H9 (cell line): ENCODE data around the gene TMC2. TPM values are rescaled to one million over a fixed set of nuclear protein-coding genes. Genes with fewer than 3 reads are reported as not detected.

Experiments
- DNase-seq: peaks from one replicate; pipeline ENCODE4 v3.0.0-alpha.2; 2017
- H2AFZ ChIP-seq: one replicate; pipeline ENCODE4 v1.6.1; 2013; ENCODE audit warnings: mild to moderate bottlenecking, low read length, control low read depth, moderate library complexity
- H2AK5ac ChIP-seq: 2 replicates; pipeline ENCODE4 v1.6.1; 2013; ENCODE audit warnings: low read length, control low read depth, mixed read lengths; ENCODE audit not compliant: insufficient read length
- H2BK120ac ChIP-seq: one replicate; pipeline ENCODE4 v1.6.1; 2013; ENCODE audit warnings: low read depth, mild to moderate bottlenecking, low read length, control low read depth, inconsistent platforms; ENCODE audit not compliant: poor library complexity, severe bottlenecking
- H2BK12ac ChIP-seq: 2 replicates; pipeline ENCODE4 v1.6.1; 2013; ENCODE audit warnings: low read length, control low read depth, mixed read lengths, low read depth; ENCODE audit not compliant: insufficient read length
- H2BK15ac ChIP-seq: 2 replicates; pipeline ENCODE4 v1.6.1; 2013; ENCODE audit warnings: low read depth, low read length, control low read depth
- H2BK20ac ChIP-seq: one replicate; pipeline ENCODE4 v1.6.1; 2013; ENCODE audit warnings: low read depth, mild to moderate bottlenecking, low read length, control low read depth, inconsistent platforms; ENCODE audit not compliant: poor library complexity, severe bottlenecking
- H2BK5ac ChIP-seq: 2 replicates; pipeline ENCODE4 v1.6.1; 2013; ENCODE audit warnings: low read length, control low read depth, mixed read lengths; ENCODE audit not compliant: insufficient read length
- H3K14ac ChIP-seq: 2 replicates; pipeline ENCODE4 v1.6.1; 2013; ENCODE audit warnings: low read length, control low read depth; ENCODE audit not compliant: insufficient read depth
- H3K18ac ChIP-seq: 2 replicates; pipeline ENCODE4 v1.6.1; 2013; ENCODE audit warnings: low read depth, mild to moderate bottlenecking, mixed read lengths, low read length, control low read depth; ENCODE audit not compliant: insufficient read length
- H3K23ac ChIP-seq: 2 replicates; pipeline ENCODE4 v1.6.1; 2013; ENCODE audit warnings: low read length, control low read depth, mixed read lengths, low read depth; ENCODE audit not compliant: insufficient read length
- H3K23me2 ChIP-seq: 2 replicates; pipeline ENCODE4 v1.6.1; 2013; ENCODE audit warnings: low read depth, mild to moderate bottlenecking, mixed read lengths, low read length, control low read depth; ENCODE audit not compliant: insufficient read length, poor library complexity, severe bottlenecking
- H3K27ac ChIP-seq: 2 replicates; pipeline ENCODE4 v1.5.1; 2013; ENCODE audit warnings: low read length, control low read depth, mixed read lengths, low read depth; ENCODE audit not compliant: insufficient read length
- H3K27me3 ChIP-seq: 2 replicates; pipeline ENCODE4 v1.6.1; 2013; ENCODE audit warnings: low read length, control low read depth, inconsistent platforms; ENCODE audit not compliant: insufficient read depth
- H3K4ac ChIP-seq: 2 replicates; pipeline ENCODE4 v1.6.1; 2013; ENCODE audit warnings: low read depth, mild to moderate bottlenecking, control low read depth, inconsistent platforms, low read length, moderate library complexity
- H3K4me1 ChIP-seq: 2 replicates; pipeline ENCODE4 v1.6.1; 2013; ENCODE audit warnings: low read length, control low read depth, inconsistent platforms; ENCODE audit not compliant: insufficient read depth
- H3K4me2 ChIP-seq: 2 replicates; pipeline ENCODE4 v1.6.1; 2013; ENCODE audit warnings: low read length, control low read depth, mixed read lengths; ENCODE audit not compliant: insufficient read length, insufficient read depth
- H3K56ac ChIP-seq: 2 replicates; pipeline ENCODE4 v1.6.1; 2013; ENCODE audit warnings: low read depth, mild to moderate bottlenecking, mixed read lengths, low read length, control low read depth; ENCODE audit not compliant: insufficient read length
- H3K79me1 ChIP-seq: 2 replicates; pipeline ENCODE4 v1.6.1; 2013; ENCODE audit warnings: low read depth, mild to moderate bottlenecking, moderate library complexity, low read length, control low read depth, inconsistent platforms; ENCODE audit not compliant: insufficient read depth, poor library complexity, severe bottlenecking
- H3K79me2 ChIP-seq: 2 replicates; pipeline ENCODE4 v1.6.1; 2013; ENCODE audit warnings: low read length, control low read depth, inconsistent platforms; ENCODE audit not compliant: insufficient read depth
- H3K9ac ChIP-seq: 2 replicates; pipeline ENCODE4 v1.6.1; 2013; ENCODE audit warnings: low read length, control low read depth, mixed read lengths; ENCODE audit not compliant: insufficient read length; ENCODE audit errors: extremely low read depth
- H3K9me3 ChIP-seq: one replicate; pipeline ENCODE4 v1.6.1; 2013; ENCODE audit warnings: low read depth, low read length, inconsistent platforms; ENCODE audit not compliant: control insufficient read depth
- H3T11ph ChIP-seq: one replicate; pipeline ENCODE4 v1.6.1; 2013; ENCODE audit warnings: mild to moderate bottlenecking, low read length, control low read depth, inconsistent platforms
- H4K20me1 ChIP-seq: one replicate; pipeline ENCODE4 v1.6.1; 2013; ENCODE audit not compliant: control insufficient read depth, insufficient read length, insufficient read depth
- H4K5ac ChIP-seq: 2 replicates; pipeline ENCODE4 v1.6.1; 2013; ENCODE audit warnings: low read depth, mild to moderate bottlenecking, mixed read lengths, low read length, control low read depth; ENCODE audit not compliant: insufficient read length
- H4K8ac ChIP-seq: replicated peaks from 2 replicates; pipeline ENCODE4 v1.6.1; 2013; ENCODE audit warnings: low read length, control low read depth, mixed read lengths, low read depth; ENCODE audit not compliant: insufficient read length
- H4K91ac ChIP-seq: 2 replicates; pipeline ENCODE4 v1.6.1; 2013; ENCODE audit warnings: low read depth, mild to moderate bottlenecking, moderate library complexity, mixed read lengths, low read length, control low read depth; ENCODE audit not compliant: insufficient read length
- H3K27ac Mint-ChIP-seq, 3 experiments: 2 replicates in 2 of 3; 3 replicates in 1 of 3; pipeline ENCODE4 v1.8.0; 2020 to 2021; ENCODE audit warnings: mixed read lengths in 3 of 3, mild to moderate bottlenecking in 1 of 3, moderate library complexity in 1 of 3
- H3K27me3 Mint-ChIP-seq: 2 replicates; pipeline ENCODE4 v1.8.0; 2021; ENCODE audit warnings: low read depth, mild to moderate bottlenecking, moderate library complexity, mixed read lengths
- H3K36me3 Mint-ChIP-seq, 3 experiments: 2 replicates in 2 of 3; 3 replicates in 1 of 3; pipeline ENCODE4 v1.8.0; 2020 to 2021; ENCODE audit warnings: low read depth in 3 of 3, mixed read lengths in 3 of 3; ENCODE audit not compliant: insufficient read depth in 1 of 3
- H3K4me1 Mint-ChIP-seq, 2 experiments: 2 replicates each; pipeline ENCODE4 v1.8.0; 2020; ENCODE audit warnings: mixed read lengths in 2 of 2
- H3K4me3 Mint-ChIP-seq, 2 experiments: 2 replicates in 1 of 2; 3 replicates in 1 of 2; pipeline ENCODE4 v1.8.0; 2020 to 2021; ENCODE audit warnings: mild to moderate bottlenecking in 2 of 2, mixed read lengths in 2 of 2, moderate library complexity in 1 of 2
- H3K9me3 Mint-ChIP-seq, 2 experiments: 2 replicates in 1 of 2; 3 replicates in 1 of 2; pipeline ENCODE4 v1.8.0; 2020; ENCODE audit warnings: mild to moderate bottlenecking in 2 of 2, mixed read lengths in 2 of 2, moderate library complexity in 1 of 2
- CTCF ChIP-seq: fragments of 200-600 bp; sonication (generic); conservative IDR thresholded peaks from 3 replicates; pipeline ENCODE4 v1.8.0; 2021; ENCODE audit warnings: antibody characterized with exemption, mild to moderate bottlenecking
- WGBS: extraction: QIAGEN DNeasy Blood & Tissue Kit; methylation state at CpG from one replicate; pipeline ENCODE4 v1.1.7; 2013; ENCODE audit warnings: missing lambda C conversion rate, low lambda C conversion rate, mixed read lengths; ENCODE audit not compliant: insufficient read length; ENCODE audit errors: extremely low coverage; 5-methylcytosine and 5-hydroxymethylcytosine counted together
- total RNA-seq: library from RNA; stranded (reverse); gene quantifications from 2 replicates; pipeline ENCODE4 v1.2.1, GENCODE V29; 2021

Gene TMC2
- total RNA-seq, 1 experiment from 2014 or later, result not detected

DNA sequence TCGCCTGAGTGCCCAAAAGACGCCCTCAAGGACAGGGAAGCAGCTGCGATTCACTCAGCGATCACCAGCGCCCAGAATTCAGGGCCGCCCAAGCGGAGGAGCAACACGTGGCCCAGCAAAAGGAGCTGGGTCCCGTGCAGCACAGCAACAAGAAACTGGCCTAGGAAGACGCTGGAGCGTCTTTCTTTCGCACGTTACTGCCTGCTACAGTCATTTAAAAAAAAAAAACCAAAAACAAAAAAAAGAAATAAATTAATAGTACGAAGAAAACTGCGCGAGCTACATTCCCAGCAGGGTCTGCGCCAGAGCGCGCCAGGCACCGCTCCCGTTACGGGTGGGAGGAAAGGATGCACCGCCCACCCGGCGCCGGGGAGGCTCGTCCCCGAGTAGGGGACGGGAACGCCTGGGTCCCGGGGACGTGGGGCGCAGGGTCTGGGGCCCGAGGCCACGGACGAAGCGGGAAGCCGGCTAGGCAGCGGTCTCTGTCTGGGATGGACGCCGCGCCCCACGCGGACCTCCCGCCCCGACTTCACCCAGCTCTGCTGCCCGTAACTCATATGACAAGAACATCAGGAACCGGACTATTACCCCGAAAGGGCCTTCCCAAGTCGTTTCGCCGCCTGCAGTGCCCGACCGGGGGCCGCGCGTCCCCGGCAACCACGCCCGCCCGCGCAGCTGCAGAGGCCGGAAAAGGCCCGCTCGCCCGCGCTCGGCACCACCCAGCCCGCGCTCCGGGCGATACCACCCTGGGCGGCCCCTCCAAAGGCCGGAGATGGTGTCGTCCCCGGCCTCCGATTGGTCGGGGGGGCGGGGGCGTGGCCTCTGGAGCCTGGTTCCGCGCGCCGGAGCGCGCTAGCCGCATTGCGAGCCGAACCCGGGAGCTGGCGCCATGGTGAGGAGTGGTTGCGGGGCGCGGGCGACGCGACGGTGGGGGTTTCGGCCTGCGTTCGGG lies 115.7 kb downstream of the TMC2 start, which contains the start of gene NOP56:
Gene NOP56, plus strand, starts transcription at position 861 of the 952 bp plus-strand sequence. Its CDS starts 29 bp downstream, at position 890.
- Histone ChIP-seq H3K9me3 (no peaks in the 10 kb centered on the region), H3K27ac (no peak within 1 kb of the TSS), H3T11ph (no peak within 1 kb of the TSS), H4K20me1 (no peaks in the 10 kb centered on the region), H2BK5ac (no peak within 1 kb of the TSS), H3K23me2 (peaks cover 9% of the 10 kb centered on the region), H3K79me2 (peaks cover 17% of the 10 kb centered on the region), H2AFZ (no peak within 1 kb of the TSS), H3K4me2 (peak within 1 kb of the TSS; percentile 96), H3K4me1 (no peaks in the 10 kb centered on the region; the same call in 1 of the 2 replicates), H3K79me1 (peaks cover 11% of the 10 kb centered on the region), H3K23ac (no peak within 1 kb of the TSS), H3K14ac (peak within 1 kb of the TSS; percentile 100), H2BK20ac (no peak within 1 kb of the TSS), H3K4ac (no peak within 1 kb of the TSS; the same call in 1 of the 2 replicates), H3K9ac (peak within 1 kb of the TSS; percentile 99), H2BK15ac (no peak within 1 kb of the TSS), H4K8ac (no peak within 1 kb of the TSS), H3K18ac (peak within 1 kb of the TSS; percentile 97), H2AK5ac (no peak within 1 kb of the TSS), H3K27me3 (no peaks in the 10 kb centered on the region), H4K5ac (peak within 1 kb of the TSS; percentile 50), H4K91ac (peak within 1 kb of the TSS; percentile 93), H3K56ac (no peak within 1 kb of the TSS), H2BK120ac (no peak within 1 kb of the TSS), H2BK12ac (no peak within 1 kb of the TSS)
- DNase-seq, result peak; percentile 86
- H3K4me3 Mint-ChIP-seq, result peak within 1 kb of the TSS; percentile 88 to 93
- WGBS, result no CpG with 5 or more reads among the region's 101 CpGs
- no peak for TF ChIP-seq CTCF
- H3K27me3 Mint-ChIP-seq, result no peaks in the 10 kb centered on the region; the same call in 1 of the 2 replicates
- H3K36me3 Mint-ChIP-seq, result peaks cover 40 to 45% (median 41%) of the 10 kb centered on the region in 3 experiments
- no peaks in the 10 kb centered on the region for H3K9me3 Mint-ChIP-seq
- H3K27ac Mint-ChIP-seq, result peak within 1 kb of the TSS; percentile 84 to 96 (median 94); a peak in 6 of 7 replicates
- H3K4me1 Mint-ChIP-seq, result peaks cover 15 to 22% of the 10 kb centered on the region in 2 experiments
